GM21717 (cell line): ENCODE measurements around the gene IL31RA.

Source experiments
- ATAC-seq: cut with Tn5 transposase; IDR thresholded peaks from one replicate; pipeline ENCODE4 v1.9.1; 2021; ENCODE audit warnings: mild to moderate bottlenecking, moderate library complexity; ENCODE audit not compliant: unreplicated experiment

The IL31RA gene

GRCh38 chr5:55900068-55900467 is 48.9 kb downstream of the IL31RA start:
- no peak for ATAC-seq

- no peak for ATAC-seq
These were observed 49.6 kb downstream of the IL31RA start for GRCh38 chr5:55900776-55901175.

- ATAC-seq: peak; percentile 2
These were observed 51.5 kb downstream of the IL31RA start for GRCh38 chr5:55902696-55903095.

- peak; percentile 81 for ATAC-seq
These were observed 52.1 kb downstream of the IL31RA start for GRCh38 chr5:55903121-55903701.

- ATAC-seq: no peak
These were observed 53.0 kb downstream of the IL31RA start for GRCh38 chr5:55904152-55904551.

- ATAC-seq: no peak
These were observed 54.1 kb downstream of the IL31RA start for GRCh38 chr5:55905251-55905650.

GRCh38 chr5:55907927-55908326 is 56.8 kb downstream of the IL31RA start:
- no peak for ATAC-seq

GRCh38 chr5:55908804-55909203 is 57.6 kb downstream of the IL31RA start:
- ATAC-seq: no peak

GRCh38 chr5:55911784-55912653 is 60.9 kb downstream of the IL31RA start:
- no peak for ATAC-seq

GRCh38 chr5:55913466-55914413 is 62.6 kb downstream of the IL31RA start:
- peak; percentile 72 for ATAC-seq

- no peak for ATAC-seq
These were observed 63.8 kb downstream of the IL31RA start for GRCh38 chr5:55914971-55915370.

GRCh38 chr5:55915783-55916182 is 64.6 kb downstream of the IL31RA start:
- no peak for ATAC-seq

GRCh38 chr5:55916986-55917385 is 65.8 kb downstream of the IL31RA start:
- ATAC-seq: no peak

GRCh38 chr5:55917402-55918086 is 66.4 kb downstream of the IL31RA start:
- ATAC-seq: no peak

- no peak for ATAC-seq
These were observed 67.2 kb downstream of the IL31RA start for GRCh38 chr5:55918087-55919035.

GRCh38 chr5:55919625-55920024 is 68.5 kb downstream of the IL31RA start:
- no peak for ATAC-seq

GRCh38 chr5:55920784-55921183 is 69.6 kb downstream of the IL31RA start:
- no peak for ATAC-seq

GRCh38 chr5:55921617-55922016 is 70.5 kb downstream of the IL31RA start:
- ATAC-seq: no peak

- no peak for ATAC-seq
These were observed 72.1 kb downstream of the IL31RA start for GRCh38 chr5:55923177-55923771.
